DND-41 (cell line): ENCODE data around the gene PDE1C.

Experiments
- ATAC-seq: fragments of 200-7000 bp; cut with Tn5 transposase; 3 replicates; pipeline ENCODE4 v1.9.1; 2021; ENCODE audit warnings: low read depth; ENCODE audit not compliant: insufficient read depth
- DNase-seq: peaks from one replicate; pipeline ENCODE4 v3.0.0-alpha.2; 2020
- H2AFZ ChIP-seq: 2 replicates; pipeline ENCODE4 v1.6.0; 2012; ENCODE audit warnings: low read depth, low read length
- H3K27ac ChIP-seq: 2 replicates; pipeline ENCODE4 v1.5.1; 2012; ENCODE audit warnings: low read length, inconsistent platforms
- H3K27me3 ChIP-seq: fragments of 200-600 bp; sonication (generic); 2 replicates; pipeline ENCODE4 v1.6.0; 2012; ENCODE audit warnings: low read length, mild to moderate bottlenecking, inconsistent platforms; ENCODE audit not compliant: insufficient read depth, poor library complexity
- H3K36me3 ChIP-seq: 2 replicates; pipeline ENCODE4 v1.5.1; 2012; ENCODE audit warnings: low read length, inconsistent platforms; ENCODE audit not compliant: insufficient read depth
- H3K4me1 ChIP-seq: 2 replicates; pipeline ENCODE4 v1.5.1; 2012; ENCODE audit warnings: mild to moderate bottlenecking, low read length; ENCODE audit not compliant: insufficient read depth
- H3K4me2 ChIP-seq: 2 replicates; pipeline ENCODE4 v1.6.0; 2012; ENCODE audit warnings: mild to moderate bottlenecking, moderate library complexity, low read length, inconsistent platforms; ENCODE audit not compliant: insufficient read depth
- H3K4me3 ChIP-seq, 2 experiments: fragments of 200-600 bp in 1 of 2; shearing (Covaris generic) in 1 of 2; 2 replicates each; pipeline ENCODE4 v1.5.1; 2012 to 2016; ENCODE audit warnings: inconsistent platforms in 2 of 2, low read length in 2 of 2, mild to moderate bottlenecking in 2 of 2, low read depth in 1 of 2, moderate library complexity in 1 of 2
- H3K79me2 ChIP-seq: 2 replicates; pipeline ENCODE4 v1.6.0; 2012; ENCODE audit warnings: low read length, inconsistent platforms; ENCODE audit not compliant: insufficient read depth
- H3K9ac ChIP-seq: 2 replicates; pipeline ENCODE4 v1.6.0; 2012; ENCODE audit warnings: low read depth, mild to moderate bottlenecking, inconsistent platforms, low read length, moderate library complexity
- H3K9me3 ChIP-seq: 2 replicates; pipeline ENCODE4 v1.5.1; 2012; ENCODE audit warnings: low read length, moderate library complexity, mild to moderate bottlenecking, inconsistent platforms; ENCODE audit not compliant: insufficient read depth, severe bottlenecking
- H4K20me1 ChIP-seq: 2 replicates; pipeline ENCODE4 v1.6.0; 2012; ENCODE audit warnings: low read length; ENCODE audit not compliant: insufficient read depth
- EZH2 ChIP-seq: IDR thresholded peaks from 3 replicates; pipeline ENCODE4 v1.6.1; 2012; ENCODE audit warnings: borderline replicate concordance, low read depth, mild to moderate bottlenecking, moderate library complexity, low read length, inconsistent platforms; ENCODE audit not compliant: severe bottlenecking
- TF ChIP-seq, protein P1 (sequence below): IDR thresholded peaks from 2 replicates; pipeline ENCODE4 v1.5.1; 2012; ENCODE audit warnings: borderline replicate concordance, low read length, moderate library complexity, mild to moderate bottlenecking; ENCODE audit not compliant: poor library complexity, severe bottlenecking; ENCODE audit errors: extremely low read depth

PDE1C gene

DNA sequence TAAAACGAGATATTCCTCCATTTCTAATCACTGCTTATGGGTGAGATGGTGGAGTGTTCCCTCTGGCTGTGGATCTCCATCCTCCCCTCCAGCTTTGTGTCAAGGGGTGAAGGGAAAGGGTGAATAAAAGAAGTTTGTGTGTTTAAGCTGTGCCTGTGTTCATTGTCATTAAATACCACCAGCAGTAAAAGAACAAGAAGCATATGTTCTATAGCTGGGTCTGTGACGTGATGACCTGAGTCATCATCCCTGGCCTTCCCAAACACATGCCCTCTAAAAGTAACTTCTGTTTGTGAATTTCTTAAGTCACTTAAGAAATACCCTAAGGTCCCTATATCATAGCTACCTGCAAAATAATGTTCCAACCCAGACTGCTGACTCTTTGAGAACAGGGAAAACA lies 278.3 kb downstream of the PDE1C start:
- no peak overlapping the region for H3K27ac ChIP-seq
- no peak overlapping the region for H3K4me3 ChIP-seq
- no peaks in the 10 kb centered on the region for H3K4me1 ChIP-seq
- no peaks in the 10 kb centered on the region for H3K36me3 ChIP-seq
- no peak for ATAC-seq
- H4K20me1 ChIP-seq: no peaks in the 10 kb centered on the region
- no peak for DNase-seq
- TF ChIP-seq, protein P1, sequence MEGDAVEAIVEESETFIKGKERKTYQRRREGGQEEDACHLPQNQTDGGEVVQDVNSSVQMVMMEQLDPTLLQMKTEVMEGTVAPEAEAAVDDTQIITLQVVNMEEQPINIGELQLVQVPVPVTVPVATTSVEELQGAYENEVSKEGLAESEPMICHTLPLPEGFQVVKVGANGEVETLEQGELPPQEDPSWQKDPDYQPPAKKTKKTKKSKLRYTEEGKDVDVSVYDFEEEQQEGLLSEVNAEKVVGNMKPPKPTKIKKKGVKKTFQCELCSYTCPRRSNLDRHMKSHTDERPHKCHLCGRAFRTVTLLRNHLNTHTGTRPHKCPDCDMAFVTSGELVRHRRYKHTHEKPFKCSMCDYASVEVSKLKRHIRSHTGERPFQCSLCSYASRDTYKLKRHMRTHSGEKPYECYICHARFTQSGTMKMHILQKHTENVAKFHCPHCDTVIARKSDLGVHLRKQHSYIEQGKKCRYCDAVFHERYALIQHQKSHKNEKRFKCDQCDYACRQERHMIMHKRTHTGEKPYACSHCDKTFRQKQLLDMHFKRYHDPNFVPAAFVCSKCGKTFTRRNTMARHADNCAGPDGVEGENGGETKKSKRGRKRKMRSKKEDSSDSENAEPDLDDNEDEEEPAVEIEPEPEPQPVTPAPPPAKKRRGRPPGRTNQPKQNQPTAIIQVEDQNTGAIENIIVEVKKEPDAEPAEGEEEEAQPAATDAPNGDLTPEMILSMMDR: no peak
- no peak for TF ChIP-seq EZH2
- H3K79me2 ChIP-seq: no peaks in the 10 kb centered on the region
- no peaks in the 10 kb centered on the region for H3K9me3 ChIP-seq
- H3K9ac ChIP-seq: no peak overlapping the region
- H3K4me2 ChIP-seq: no peak overlapping the region
- H2AFZ ChIP-seq: no peak overlapping the region
- peaks cover 3% of the 10 kb centered on the region for H3K27me3 ChIP-seq

DNA sequence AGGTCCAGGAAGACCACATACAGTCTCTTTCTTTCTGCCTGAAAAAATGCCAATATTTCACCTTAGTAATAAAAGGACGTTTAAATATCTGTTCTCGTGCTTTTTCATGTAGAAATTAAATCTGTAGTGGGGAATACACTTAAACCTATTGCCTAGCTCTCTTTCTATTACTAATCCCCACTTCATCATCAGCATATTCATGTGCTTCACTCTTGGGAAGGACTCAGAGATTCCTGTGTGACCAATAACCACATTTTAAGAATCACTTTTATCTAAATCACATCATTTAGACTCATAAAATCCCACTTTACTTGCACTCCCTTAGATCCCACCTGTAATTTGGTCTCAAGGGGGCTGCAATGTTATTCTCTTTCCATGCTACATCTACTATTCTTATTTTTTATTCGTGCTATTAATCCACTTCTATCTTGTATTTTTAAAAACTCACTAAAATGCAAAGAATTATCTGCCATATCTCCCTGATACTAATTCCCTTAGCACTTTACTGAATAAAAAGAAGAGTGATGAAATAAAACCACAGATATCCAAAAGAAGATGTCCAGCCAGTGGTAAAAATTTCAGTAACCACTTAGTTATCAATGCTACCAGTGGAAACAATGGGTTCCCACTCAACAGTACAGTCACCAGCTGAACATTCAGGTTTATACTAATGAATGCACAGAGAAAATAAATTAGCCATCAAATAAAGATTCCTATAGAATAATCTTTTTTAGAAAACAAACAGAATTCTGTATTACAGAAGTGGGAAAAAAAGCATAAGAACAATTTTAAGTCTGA lies 281.1 kb downstream of the PDE1C start:
- no peak overlapping the region for H3K9ac ChIP-seq
- no peak for ATAC-seq
- H3K4me1 ChIP-seq: no peaks in the 10 kb centered on the region

DNA sequence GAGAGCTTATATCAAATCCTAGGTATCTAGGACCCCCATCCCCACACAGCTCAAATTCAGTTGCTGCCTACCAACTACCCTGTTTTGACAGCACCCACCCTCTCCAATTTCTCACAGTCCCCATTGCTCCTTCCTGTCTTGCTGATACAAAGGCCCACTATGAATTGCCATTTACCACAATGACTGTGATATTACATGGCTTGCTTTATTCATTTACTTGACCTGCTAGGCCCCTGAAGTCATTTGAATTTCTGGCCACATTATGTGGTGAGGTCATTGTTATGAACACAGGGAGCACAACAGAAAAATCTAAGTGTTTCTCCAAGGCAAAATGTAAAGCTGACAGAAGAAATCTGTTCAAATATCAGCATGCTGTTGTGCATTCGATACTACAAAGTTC lies 281.8 kb downstream of the PDE1C start:
- no peak for TF ChIP-seq EZH2
- TF ChIP-seq, protein P1: no peak
- DNase-seq (no peak), ATAC-seq (no peak)

More for the DNA sequence above, 281.1 kb downstream of the PDE1C start:
- no peak for DNase-seq
- Histone ChIP-seq H3K4me3 (no peak overlapping the region), H3K4me2 (no peak overlapping the region), H3K27ac (no peak overlapping the region), H4K20me1 (no peaks in the 10 kb centered on the region), H3K9me3 (no peaks in the 10 kb centered on the region), H3K36me3 (no peaks in the 10 kb centered on the region), H3K79me2 (no peaks in the 10 kb centered on the region), H3K27me3 (no peaks in the 10 kb centered on the region), H2AFZ (no peak overlapping the region)
- no peak for TF ChIP-seq EZH2
- TF ChIP-seq, protein P1: no peak

More for the DNA sequence above, 281.8 kb downstream of the PDE1C start:
- H3K27me3 ChIP-seq: no peaks in the 10 kb centered on the region
- no peaks in the 10 kb centered on the region for H3K9me3 ChIP-seq
- no peak overlapping the region for H3K4me2 ChIP-seq
- H3K36me3 ChIP-seq: no peaks in the 10 kb centered on the region
- no peak overlapping the region for H3K27ac ChIP-seq
- H3K79me2 ChIP-seq: no peaks in the 10 kb centered on the region
- H2AFZ ChIP-seq: no peak overlapping the region
- H4K20me1 ChIP-seq: no peaks in the 10 kb centered on the region
- no peak overlapping the region for H3K9ac ChIP-seq
- H3K4me3 ChIP-seq: no peak overlapping the region
- H3K4me1 ChIP-seq: no peaks in the 10 kb centered on the region
